ENCODE measurements around the gene NR5A2.

Gene NR5A2

GRCh38 chr1:200179126-200179780, 151.7 kb downstream of the NR5A2 start:
- H3K27ac ChIP-seq: peak overlapping the region; percentile 17
- in situ Hi-C loops (cut with HindIII; ENCODE audit: low pct_ligation_motif_present, low sequenced_read_pairs): no loop called here
- TF ChIP-seq CTCF (IDR thresholded peaks at IDR 0.05; ENCODE audit: low read depth, low read length, missing control alignments): no peak
- DNase-seq: peak; percentile 36
- H3K27me3 ChIP-seq (replicated peaks): no peaks in the 10 kb centered on the region
- H3K36me3 ChIP-seq (replicated peaks): no peaks in the 10 kb centered on the region
- no peak overlapping the region for H3K4me3 ChIP-seq (ENCODE audit: low read depth, low read length)

- H3K27ac ChIP-seq: peak overlapping the region; percentile 6
- TF ChIP-seq CTCF (IDR thresholded peaks at IDR 0.05; ENCODE audit: low read depth, low read length, missing control alignments): no peak
- in situ Hi-C loops (cut with HindIII; ENCODE audit: low pct_ligation_motif_present, low sequenced_read_pairs): no loop called here
- H3K4me3 ChIP-seq (ENCODE audit: low read depth, low read length): no peak overlapping the region
- H3K36me3 ChIP-seq (replicated peaks): no peaks in the 10 kb centered on the region
- no peak for DNase-seq
- H3K27me3 ChIP-seq (replicated peaks): no peaks in the 10 kb centered on the region
These were observed 152.3 kb downstream of the NR5A2 start for GRCh38 chr1:200179781-200180160.

GRCh38 chr1:200180821-200181220, 153.3 kb downstream of the NR5A2 start:
- peak; percentile 43 for TF ChIP-seq CTCF (IDR thresholded peaks at IDR 0.05; ENCODE audit: low read depth, low read length, missing control alignments)
- Histone ChIP-seq H3K27ac (no peak overlapping the region), H3K36me3 (replicated peaks) (no peaks in the 10 kb centered on the region), H3K27me3 (replicated peaks) (no peaks in the 10 kb centered on the region), H3K4me3 (ENCODE audit: low read depth, low read length) (no peak overlapping the region)
- in situ Hi-C loops (cut with HindIII; ENCODE audit: low pct_ligation_motif_present, low sequenced_read_pairs): no loop called here
- peak; percentile 14 for DNase-seq

- in situ Hi-C loops (cut with HindIII; ENCODE audit: low pct_ligation_motif_present, low sequenced_read_pairs): no loop called here
- H3K27ac ChIP-seq: no peak overlapping the region
- no peak overlapping the region for H3K4me3 ChIP-seq (ENCODE audit: low read depth, low read length)
- no peaks in the 10 kb centered on the region for H3K36me3 ChIP-seq (replicated peaks)
- no peak for TF ChIP-seq CTCF (IDR thresholded peaks at IDR 0.05; ENCODE audit: low read depth, low read length, missing control alignments)
- no peaks in the 10 kb centered on the region for H3K27me3 ChIP-seq (replicated peaks)
- DNase-seq: no peak
These were observed 154.4 kb downstream of the NR5A2 start for GRCh38 chr1:200181861-200182260.

GRCh38 chr1:200182701-200183100, 155.2 kb downstream of the NR5A2 start:
- Histone ChIP-seq H3K4me3 (ENCODE audit: low read depth, low read length) (no peak overlapping the region), H3K36me3 (replicated peaks) (no peaks in the 10 kb centered on the region), H3K27me3 (replicated peaks) (no peaks in the 10 kb centered on the region), H3K27ac (no peak overlapping the region)
- no peak for TF ChIP-seq CTCF (IDR thresholded peaks at IDR 0.05; ENCODE audit: low read depth, low read length, missing control alignments)
- no peak for DNase-seq
- in situ Hi-C loops (cut with HindIII; ENCODE audit: low pct_ligation_motif_present, low sequenced_read_pairs): no loop called here

- DNase-seq: no peak
- no peaks in the 10 kb centered on the region for H3K27me3 ChIP-seq (replicated peaks)
- no peak for TF ChIP-seq CTCF (IDR thresholded peaks at IDR 0.05; ENCODE audit: low read depth, low read length, missing control alignments)
- no peak overlapping the region for H3K27ac ChIP-seq
- H3K36me3 ChIP-seq (replicated peaks): no peaks in the 10 kb centered on the region
- in situ Hi-C loops (cut with HindIII; ENCODE audit: low pct_ligation_motif_present, low sequenced_read_pairs): no loop called here
- no peak overlapping the region for H3K4me3 ChIP-seq (ENCODE audit: low read depth, low read length)
These were observed 156.1 kb downstream of the NR5A2 start for GRCh38 chr1:200183637-200184036.
